SK-N-MC (cell line): ENCODE data around the gene TMEM106C.

Experiments
- EZH2 ChIP-seq: fragments of 200-600 bp; sonication (generic); IDR thresholded peaks from one replicate; pipeline ENCODE4 v1.6.1; 2017; ENCODE audit warnings: antibody characterized with exemption
- FOXP2 ChIP-seq: optimal IDR thresholded peaks from 2 replicates; pipeline ENCODE3; 2011; ENCODE audit warnings: mild to moderate bottlenecking, moderate library complexity; ENCODE audit not compliant: insufficient read depth; ENCODE audit errors: extremely low read length, control extremely low read depth
- POLR2AphosphoS5 ChIP-seq: IDR thresholded peaks from 2 replicates; pipeline ENCODE4 v1.6.1; 2012; ENCODE audit warnings: mild to moderate bottlenecking, low read depth, low read length, borderline replicate concordance

DNA sequence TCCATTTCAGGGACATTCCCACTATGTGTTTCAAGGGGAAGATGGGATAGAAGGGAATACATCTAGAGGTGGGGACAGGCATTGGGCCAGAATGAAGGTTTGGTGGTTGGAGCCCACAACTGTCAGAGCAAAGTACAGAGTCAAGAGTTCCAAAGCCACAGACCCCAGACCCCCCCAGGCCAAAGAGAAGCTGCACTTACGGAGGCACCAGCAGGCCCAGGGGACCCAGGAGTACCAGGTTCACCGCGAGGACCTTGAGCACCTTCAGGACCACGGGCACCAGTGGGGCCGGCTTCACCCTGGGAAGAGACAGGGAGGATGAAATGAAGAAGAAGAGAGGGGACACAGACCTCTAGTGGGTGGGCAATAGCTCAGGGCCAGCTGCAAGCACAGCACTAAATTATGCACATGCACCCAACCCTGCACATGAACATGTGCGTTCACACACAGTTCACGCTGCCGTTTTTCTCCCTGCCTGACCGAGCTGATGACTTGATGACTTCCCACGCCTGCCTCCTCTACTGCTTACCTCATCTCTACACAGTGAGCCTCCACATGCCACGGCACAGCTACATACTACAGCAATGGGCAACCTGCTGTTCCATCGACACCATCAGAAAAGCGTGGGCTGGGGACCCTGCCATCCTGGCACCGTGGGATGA lies 24.1 kb downstream of the TMEM106C start:
- no peak for TF ChIP-seq EZH2
- no peak for TF ChIP-seq POLR2AphosphoS5
- TF ChIP-seq FOXP2: no peak
